Measurements from ENCODE around the gene TREML4. TPM values are rescaled to one million over a fixed set of nuclear protein-coding genes. Genes with fewer than 3 reads are reported as not detected.

The TREML4 gene
- total RNA-seq, 1 donor from 2014 or later: not detected

DNA sequence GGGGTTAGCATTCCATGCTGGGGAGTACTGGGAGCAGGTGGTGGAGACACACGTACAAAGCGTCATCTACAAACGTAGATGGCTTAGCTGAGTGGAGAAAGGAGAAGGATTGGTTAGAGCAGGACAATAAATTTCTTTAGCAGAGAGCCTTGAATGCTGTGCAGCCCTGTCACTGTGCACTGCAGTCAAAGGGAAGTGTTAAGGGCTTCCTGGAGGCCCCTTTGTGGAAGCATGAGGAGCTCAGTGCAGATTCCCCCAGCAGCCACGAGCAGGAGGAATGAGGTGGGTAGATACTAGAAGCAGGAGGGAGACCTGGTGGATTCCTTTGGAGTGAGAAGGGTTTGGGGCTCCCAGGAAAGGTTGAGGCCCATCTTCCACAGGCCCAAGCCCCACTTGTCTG lies 6.1 kb upstream of the TREML4 start:
- no peak overlapping the region for H3K27ac ChIP-seq (ENCODE audit: low read depth, low read length)
- no peaks in the 10 kb centered on the region for H3K79me2 ChIP-seq (ENCODE audit: insufficient read depth, low read length)
- TF ChIP-seq CTCF (IDR thresholded peaks at IDR 0.05; ENCODE audit: insufficient read depth, low read depth, low read length) (no peak), EZH2 (IDR thresholded peaks at IDR 0.05; ENCODE audit: insufficient read depth, low read length) (no peak)
- no peak overlapping the region for H3K27ac Mint-ChIP-seq (ENCODE audit: unreplicated experiment)
- FAIRE-seq: no peak
- no peaks in the 10 kb centered on the region for H3K36me3 Mint-ChIP-seq (ENCODE audit: low read depth, unreplicated experiment)
- H3K9ac ChIP-seq (ENCODE audit: low read length): no peak overlapping the region
- no peaks in the 10 kb centered on the region for H3K36me3 ChIP-seq (ENCODE audit: insufficient read depth, low read length)
- H3K27me3 ChIP-seq (ENCODE audit: insufficient read depth, low read length): no peaks in the 10 kb centered on the region
- H3K4me3 ChIP-seq (ENCODE audit: insufficient read depth, low read depth, low read length): no peak overlapping the region
- no peaks in the 10 kb centered on the region for H3K4me1 Mint-ChIP-seq (ENCODE audit: low read depth, unreplicated experiment)
- no peak overlapping the region for H3K4me2 ChIP-seq (ENCODE audit: low read length)
- H3K9me3 Mint-ChIP-seq (ENCODE audit: unreplicated experiment): peaks cover 11% of the 10 kb centered on the region
- no peak for DNase-seq (ENCODE audit: low read depth)
- no peak overlapping the region for H3K4me3 Mint-ChIP-seq (ENCODE audit: unreplicated experiment)
- peaks cover 22% of the 10 kb centered on the region for H3K27me3 Mint-ChIP-seq (ENCODE audit: low read depth, unreplicated experiment)
- no peaks in the 10 kb centered on the region for H3K9me3 ChIP-seq (ENCODE audit: insufficient read depth, low read depth, low read length)
- H2AFZ ChIP-seq (ENCODE audit: low read depth, low read length): no peak overlapping the region
- H3K4me1 ChIP-seq (ENCODE audit: insufficient read depth, low read length): no peaks in the 10 kb centered on the region
- no peaks in the 10 kb centered on the region for H4K20me1 ChIP-seq (ENCODE audit: insufficient read depth, low read length)

GRCh38 chr6:41222513-41222912 lies 5.6 kb upstream of the TREML4 start:
- H3K4me1 ChIP-seq (ENCODE audit: insufficient read depth, low read length): no peaks in the 10 kb centered on the region
- no peak overlapping the region for H2AFZ ChIP-seq (ENCODE audit: low read depth, low read length)
- H3K36me3 ChIP-seq (ENCODE audit: insufficient read depth, low read length): no peaks in the 10 kb centered on the region
- Mint-ChIP-seq H3K4me3 (ENCODE audit: unreplicated experiment) (no peak overlapping the region), H3K27ac (ENCODE audit: unreplicated experiment) (no peak overlapping the region), H3K36me3 (ENCODE audit: low read depth, unreplicated experiment) (no peaks in the 10 kb centered on the region), H3K4me1 (ENCODE audit: low read depth, unreplicated experiment) (no peaks in the 10 kb centered on the region), H3K27me3 (ENCODE audit: low read depth, unreplicated experiment) (peaks cover 19% of the 10 kb centered on the region), H3K9me3 (ENCODE audit: unreplicated experiment) (peaks cover 8% of the 10 kb centered on the region)
- no peaks in the 10 kb centered on the region for H3K27me3 ChIP-seq (ENCODE audit: insufficient read depth, low read length)
- TF ChIP-seq CTCF (IDR thresholded peaks at IDR 0.05; ENCODE audit: insufficient read depth, low read depth, low read length) (no peak), EZH2 (IDR thresholded peaks at IDR 0.05; ENCODE audit: insufficient read depth, low read length) (no peak)
- H3K9me3 ChIP-seq (ENCODE audit: insufficient read depth, low read depth, low read length): no peaks in the 10 kb centered on the region
- H4K20me1 ChIP-seq (ENCODE audit: insufficient read depth, low read length): no peaks in the 10 kb centered on the region
- H3K9ac ChIP-seq (ENCODE audit: low read length): no peak overlapping the region
- FAIRE-seq (no peak), DNase-seq (ENCODE audit: low read depth) (no peak)
- H3K4me2 ChIP-seq (ENCODE audit: low read length): no peak overlapping the region
- no peak overlapping the region for H3K4me3 ChIP-seq (ENCODE audit: insufficient read depth, low read depth, low read length)
- no peak overlapping the region for H3K27ac ChIP-seq (ENCODE audit: low read depth, low read length)
- no peaks in the 10 kb centered on the region for H3K79me2 ChIP-seq (ENCODE audit: insufficient read depth, low read length)

DNA sequence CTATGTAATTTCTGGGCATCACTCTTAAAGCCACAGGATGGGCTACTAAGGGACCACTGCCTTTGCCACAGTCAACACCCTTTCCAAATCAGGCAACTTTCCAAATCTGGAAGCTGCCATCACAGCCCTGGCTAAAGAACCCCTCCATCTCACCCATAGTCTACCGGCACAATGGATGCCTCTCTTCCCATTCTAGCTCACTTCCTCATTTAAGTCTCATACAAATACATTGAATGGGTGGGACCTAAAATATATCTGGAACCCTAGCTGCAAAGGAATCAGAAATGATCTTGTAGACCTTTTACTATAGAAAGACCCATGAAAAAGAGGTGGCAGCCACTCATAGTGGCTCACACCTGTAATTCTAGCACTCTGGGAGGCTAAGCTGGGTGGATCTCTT lies 3.3 kb upstream of the TREML4 start:
- Mint-ChIP-seq H3K4me3 (ENCODE audit: unreplicated experiment) (no peak overlapping the region), H3K9me3 (ENCODE audit: unreplicated experiment) (peaks cover 8% of the 10 kb centered on the region), H3K36me3 (ENCODE audit: low read depth, unreplicated experiment) (no peaks in the 10 kb centered on the region), H3K27me3 (ENCODE audit: low read depth, unreplicated experiment) (peaks cover 27% of the 10 kb centered on the region), H3K4me1 (ENCODE audit: low read depth, unreplicated experiment) (no peaks in the 10 kb centered on the region), H3K27ac (ENCODE audit: unreplicated experiment) (no peak overlapping the region)
- Histone ChIP-seq H3K9ac (ENCODE audit: low read length) (no peak overlapping the region), H2AFZ (ENCODE audit: low read depth, low read length) (no peak overlapping the region), H3K27me3 (ENCODE audit: insufficient read depth, low read length) (no peaks in the 10 kb centered on the region), H3K4me3 (ENCODE audit: insufficient read depth, low read depth, low read length) (no peak overlapping the region), H3K4me2 (ENCODE audit: low read length) (no peak overlapping the region), H3K36me3 (ENCODE audit: insufficient read depth, low read length) (no peaks in the 10 kb centered on the region), H4K20me1 (ENCODE audit: insufficient read depth, low read length) (no peaks in the 10 kb centered on the region), H3K79me2 (ENCODE audit: insufficient read depth, low read length) (no peaks in the 10 kb centered on the region), H3K27ac (ENCODE audit: low read depth, low read length) (no peak overlapping the region), H3K4me1 (ENCODE audit: insufficient read depth, low read length) (no peaks in the 10 kb centered on the region), H3K9me3 (ENCODE audit: insufficient read depth, low read depth, low read length) (no peaks in the 10 kb centered on the region)
- FAIRE-seq: no peak
- no peak for DNase-seq (ENCODE audit: low read depth)
- TF ChIP-seq EZH2 (IDR thresholded peaks at IDR 0.05; ENCODE audit: insufficient read depth, low read length) (no peak), CTCF (IDR thresholded peaks at IDR 0.05; ENCODE audit: insufficient read depth, low read depth, low read length) (no peak)
